ENCODE results near the gene PTPRO. TPM values are rescaled to one million over a fixed set of nuclear protein-coding genes. Genes with fewer than 3 reads are reported as not detected.

PTPRO gene
- total RNA-seq, 6 experiments from 2014 or later, result 0.43 to 2.7 (median 1.1) TPM

GRCh38 chr12:15620741-15621539, 298.6 kb downstream of the PTPRO start:
- H3K27ac ChIP-seq, result no peak overlapping the region
- intact Hi-C loops (cut with DNase I), result no loop called here
- H3K27me3 ChIP-seq, result no peaks in the 10 kb centered on the region
- peaks cover 0 to 9% (median 2%) of the 10 kb centered on the region in 4 donors for H3K36me3 ChIP-seq
- TF ChIP-seq, protein P1, sequence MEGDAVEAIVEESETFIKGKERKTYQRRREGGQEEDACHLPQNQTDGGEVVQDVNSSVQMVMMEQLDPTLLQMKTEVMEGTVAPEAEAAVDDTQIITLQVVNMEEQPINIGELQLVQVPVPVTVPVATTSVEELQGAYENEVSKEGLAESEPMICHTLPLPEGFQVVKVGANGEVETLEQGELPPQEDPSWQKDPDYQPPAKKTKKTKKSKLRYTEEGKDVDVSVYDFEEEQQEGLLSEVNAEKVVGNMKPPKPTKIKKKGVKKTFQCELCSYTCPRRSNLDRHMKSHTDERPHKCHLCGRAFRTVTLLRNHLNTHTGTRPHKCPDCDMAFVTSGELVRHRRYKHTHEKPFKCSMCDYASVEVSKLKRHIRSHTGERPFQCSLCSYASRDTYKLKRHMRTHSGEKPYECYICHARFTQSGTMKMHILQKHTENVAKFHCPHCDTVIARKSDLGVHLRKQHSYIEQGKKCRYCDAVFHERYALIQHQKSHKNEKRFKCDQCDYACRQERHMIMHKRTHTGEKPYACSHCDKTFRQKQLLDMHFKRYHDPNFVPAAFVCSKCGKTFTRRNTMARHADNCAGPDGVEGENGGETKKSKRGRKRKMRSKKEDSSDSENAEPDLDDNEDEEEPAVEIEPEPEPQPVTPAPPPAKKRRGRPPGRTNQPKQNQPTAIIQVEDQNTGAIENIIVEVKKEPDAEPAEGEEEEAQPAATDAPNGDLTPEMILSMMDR (IDR thresholded peaks at IDR 0.05), result no peak
- no peak for TF ChIP-seq POLR2A (IDR thresholded peaks at IDR 0.05)
- no peak for ATAC-seq
- peaks cover 0 to 2% (median 0%) of the 10 kb centered on the region in 4 donors for H3K9me3 ChIP-seq
- H3K4me3 ChIP-seq, result no peak overlapping the region
- no peak for DNase-seq
- no peaks in the 10 kb centered on the region for H3K4me1 ChIP-seq
- 59% methylated on average over 4 of the region's 4 CpGs for WGBS (ENCODE audit: insufficient coverage, low coverage, low lambda C conversion rate, missing lambda C conversion rate)

- no peak for TF ChIP-seq POLR2A (IDR thresholded peaks at IDR 0.05)
- TF ChIP-seq, protein P1 (IDR thresholded peaks at IDR 0.05), result no peak
- no peak overlapping the region for H3K4me3 ChIP-seq
- DNase-seq (no peak), ATAC-seq (no peak)
- no peaks in the 10 kb centered on the region for H3K27me3 ChIP-seq
- no peaks in the 10 kb centered on the region for H3K9me3 ChIP-seq
- H3K36me3 ChIP-seq, result peaks cover 0 to 9% (median 2%) of the 10 kb centered on the region in 4 donors
- peaks cover 0 to 7% (median 1%) of the 10 kb centered on the region in 4 donors for H3K4me1 ChIP-seq
- H3K27ac ChIP-seq, result no peak overlapping the region
- WGBS (ENCODE audit: insufficient coverage, low coverage, low lambda C conversion rate, missing lambda C conversion rate), result 97% methylated on average over 2 of the region's 2 CpGs
- intact Hi-C loops (cut with DNase I), result no loop called here
These were observed 302.8 kb downstream of the PTPRO start for GRCh38 chr12:15625075-15625474.

DNA sequence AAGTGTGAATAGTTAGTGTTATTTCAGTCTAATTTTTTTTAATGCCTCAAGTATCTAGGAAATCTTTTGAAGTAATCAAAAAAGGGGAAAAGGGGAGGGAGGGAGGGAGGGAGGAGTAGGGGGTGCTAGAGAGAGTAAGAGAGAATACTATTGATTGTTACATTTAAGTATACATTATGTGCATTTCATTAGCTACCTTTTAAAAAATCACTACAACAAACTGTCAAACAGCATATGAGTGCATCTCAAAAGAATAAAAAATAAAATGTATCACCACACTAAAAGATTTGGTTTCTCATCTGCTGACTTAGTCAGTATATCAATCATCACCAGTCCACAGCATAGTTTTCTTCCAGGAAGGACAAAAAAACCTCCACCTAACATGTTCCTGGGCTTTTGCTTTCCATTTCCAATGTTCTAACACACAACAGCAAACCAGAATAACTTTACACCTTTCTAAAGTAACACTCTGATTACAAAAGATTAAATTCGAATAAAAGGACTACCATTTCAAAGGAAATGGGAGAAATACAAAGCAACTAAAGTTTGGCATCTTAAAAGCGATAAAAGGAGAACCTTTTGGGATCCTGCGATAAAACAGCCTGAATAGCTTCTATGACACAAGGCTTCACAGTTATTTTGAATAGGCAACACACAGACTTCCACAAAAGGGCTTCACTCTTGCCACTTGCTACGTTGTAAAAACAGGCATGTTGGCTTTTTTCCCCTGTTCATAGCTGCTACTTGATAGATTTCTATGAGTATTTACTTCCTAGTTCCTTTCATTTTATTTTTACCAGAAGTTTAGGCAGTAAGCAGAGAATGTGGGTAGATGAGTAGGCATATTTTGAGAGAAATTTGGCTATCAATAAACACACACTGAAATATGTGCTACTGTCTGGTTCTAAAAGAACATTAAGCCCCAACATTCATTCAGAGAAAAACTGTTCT, 306.0 kb downstream of the PTPRO start:
- no peak for DNase-seq
- TF ChIP-seq, protein P1 (IDR thresholded peaks at IDR 0.05), result no peak
- no peak for TF ChIP-seq POLR2A (IDR thresholded peaks at IDR 0.05)
- H3K4me3 ChIP-seq, result no peak overlapping the region
- H3K27me3 ChIP-seq, result no peaks in the 10 kb centered on the region
- peaks cover 0 to 7% (median 1%) of the 10 kb centered on the region in 4 donors for H3K4me1 ChIP-seq
- intact Hi-C loops (cut with DNase I), result no loop called here
- no peak for ATAC-seq
- 59% methylated on average over 4 of the region's 4 CpGs for WGBS (ENCODE audit: insufficient coverage, low coverage, low lambda C conversion rate, missing lambda C conversion rate)
- H3K36me3 ChIP-seq, result peaks cover 0 to under 1% (median 0%) of the 10 kb centered on the region in 4 donors
- no peaks in the 10 kb centered on the region for H3K9me3 ChIP-seq
- peak overlapping the region; percentile 43 to 58 (median 50) for H3K27ac ChIP-seq

DNA sequence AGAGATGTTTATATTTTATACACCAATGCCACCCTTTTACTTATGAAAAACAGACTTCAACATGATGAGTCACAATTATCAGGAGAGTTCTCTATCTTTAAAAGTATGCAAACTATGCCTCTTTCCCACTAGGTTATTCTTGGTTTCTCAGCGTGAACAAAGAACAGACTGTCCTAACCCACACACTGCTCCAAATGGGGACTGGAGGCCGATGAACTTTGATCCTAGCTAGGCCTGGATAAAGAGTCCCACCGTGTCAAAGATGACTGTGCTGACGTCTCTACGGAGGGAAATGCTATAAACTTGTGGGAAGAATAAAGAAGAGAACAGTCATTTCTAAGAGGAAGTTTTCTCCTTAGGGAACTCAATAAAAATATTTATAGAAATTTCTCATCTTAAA, 306.8 kb downstream of the PTPRO start:
- H3K27ac ChIP-seq, result peak overlapping the region; percentile 43 to 58 (median 50)
- no peaks in the 10 kb centered on the region for H3K9me3 ChIP-seq
- peak; percentile 96 to 97 (median 97) for ATAC-seq

More for the DNA sequence above, 306.8 kb downstream of the PTPRO start:
- intact Hi-C loops (cut with DNase I), result no loop called here
- no peaks in the 10 kb centered on the region for H3K27me3 ChIP-seq
- H3K4me3 ChIP-seq, result no peak overlapping the region
- TF ChIP-seq, protein P1 (IDR thresholded peaks at IDR 0.05), result no peak
- no peak for TF ChIP-seq POLR2A (IDR thresholded peaks at IDR 0.05)
- no peaks in the 10 kb centered on the region for H3K36me3 ChIP-seq
- peaks cover 0 to 7% (median 1%) of the 10 kb centered on the region in 4 donors for H3K4me1 ChIP-seq
- DNase-seq, result peak in 1 of 3 donors; percentile 71
- WGBS (ENCODE audit: insufficient coverage, low coverage, low lambda C conversion rate, missing lambda C conversion rate), result 4% methylated on average over 5 of the region's 5 CpGs
